ENCODE data around the gene ST6GALNAC3.
"Not testable (repeated sequence)": the region's sequence is repeated elsewhere in the genome, so short reads cannot be mapped to it uniquely, and the experiment has no call there.

Gene ST6GALNAC3

DNA sequence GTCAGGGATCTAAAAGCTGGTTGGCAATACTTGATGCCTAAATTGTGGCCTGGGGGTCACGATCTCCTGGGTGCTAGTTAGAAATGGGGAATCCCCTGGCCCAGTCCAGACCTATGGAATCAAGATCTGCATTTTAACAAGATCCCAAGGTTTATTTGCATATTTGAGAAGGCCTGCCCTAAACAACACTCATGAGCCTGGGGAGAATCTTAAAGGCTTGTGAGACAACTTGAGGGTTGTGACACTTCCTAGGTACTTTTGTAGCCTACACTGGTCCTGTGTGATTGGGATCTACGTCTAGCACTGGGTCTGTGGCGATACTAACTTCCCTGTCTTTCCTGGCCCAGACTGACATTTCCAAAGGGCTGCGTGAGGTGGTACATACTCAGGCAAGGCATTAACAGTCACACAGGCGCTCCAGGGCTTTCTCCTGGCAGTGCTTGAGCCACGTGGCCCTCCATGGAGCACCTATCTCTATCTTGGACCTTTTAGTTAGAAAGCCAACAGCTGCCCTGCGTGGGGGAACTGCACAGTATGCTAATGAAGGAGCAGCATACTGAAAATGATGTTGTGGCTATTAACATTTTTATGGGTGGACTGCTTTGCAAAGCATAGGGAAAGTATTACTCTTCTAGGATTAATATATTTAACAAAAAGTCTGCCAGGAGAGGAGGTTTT, 263.1 kb downstream of the ST6GALNAC3 start:
- no peak for TF ChIP-seq EZH2phosphoT487 (IDR thresholded peaks at IDR 0.05; ENCODE audit: borderline replicate concordance, low read length)
- TF ChIP-seq, protein P1, sequence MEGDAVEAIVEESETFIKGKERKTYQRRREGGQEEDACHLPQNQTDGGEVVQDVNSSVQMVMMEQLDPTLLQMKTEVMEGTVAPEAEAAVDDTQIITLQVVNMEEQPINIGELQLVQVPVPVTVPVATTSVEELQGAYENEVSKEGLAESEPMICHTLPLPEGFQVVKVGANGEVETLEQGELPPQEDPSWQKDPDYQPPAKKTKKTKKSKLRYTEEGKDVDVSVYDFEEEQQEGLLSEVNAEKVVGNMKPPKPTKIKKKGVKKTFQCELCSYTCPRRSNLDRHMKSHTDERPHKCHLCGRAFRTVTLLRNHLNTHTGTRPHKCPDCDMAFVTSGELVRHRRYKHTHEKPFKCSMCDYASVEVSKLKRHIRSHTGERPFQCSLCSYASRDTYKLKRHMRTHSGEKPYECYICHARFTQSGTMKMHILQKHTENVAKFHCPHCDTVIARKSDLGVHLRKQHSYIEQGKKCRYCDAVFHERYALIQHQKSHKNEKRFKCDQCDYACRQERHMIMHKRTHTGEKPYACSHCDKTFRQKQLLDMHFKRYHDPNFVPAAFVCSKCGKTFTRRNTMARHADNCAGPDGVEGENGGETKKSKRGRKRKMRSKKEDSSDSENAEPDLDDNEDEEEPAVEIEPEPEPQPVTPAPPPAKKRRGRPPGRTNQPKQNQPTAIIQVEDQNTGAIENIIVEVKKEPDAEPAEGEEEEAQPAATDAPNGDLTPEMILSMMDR (IDR thresholded peaks at IDR 0.05; ENCODE audit: low read depth, low read length, poor library complexity, severe bottlenecking): no peak
- Histone ChIP-seq H4K20me1 (ENCODE audit: control insufficient read depth, insufficient read depth, low read depth, low read length) (no peaks in the 10 kb centered on the region), H3K27ac (ENCODE audit: low read depth, low read length) (no peak overlapping the region), H3K79me2 (ENCODE audit: control insufficient read depth, low read length) (no peaks in the 10 kb centered on the region), H3K4me3 (ENCODE audit: low read length) (no peak overlapping the region), H3K4me2 (ENCODE audit: low read length) (no peak overlapping the region), H3K4me1 (ENCODE audit: control insufficient read depth, low read length) (no peaks in the 10 kb centered on the region), H3K9me3 (ENCODE audit: control insufficient read depth, insufficient read depth, low read length) (no peaks in the 10 kb centered on the region), H3F3A (ENCODE audit: control insufficient read depth, insufficient read depth) (no peaks in the 10 kb centered on the region), H3K9me2 (replicated peaks; ENCODE audit: control insufficient read depth, low read length) (no peaks in the 10 kb centered on the region), H3K27me3 (ENCODE audit: control insufficient read depth, low read length) (no peaks in the 10 kb centered on the region), H3K36me3 (ENCODE audit: control insufficient read depth, low read length) (no peaks in the 10 kb centered on the region)

DNA sequence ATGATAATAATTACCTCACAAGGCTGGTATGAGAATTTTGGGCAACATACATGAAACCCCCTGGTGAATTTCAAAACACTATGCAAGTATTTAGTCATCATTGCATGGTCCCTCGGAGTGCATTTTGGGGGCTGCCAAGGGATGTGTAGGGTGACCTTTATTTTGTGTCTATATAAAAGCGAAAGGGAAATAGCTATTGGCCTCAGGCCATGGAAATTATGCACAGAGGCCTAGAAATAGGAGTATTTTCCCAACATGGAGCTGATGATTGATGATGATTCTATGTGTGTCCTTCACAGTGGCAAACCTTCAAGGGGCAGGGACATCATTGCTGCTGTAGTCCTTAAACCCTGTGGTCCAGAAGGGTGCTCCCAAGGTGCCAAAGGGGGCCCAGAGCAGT, 265.5 kb downstream of the ST6GALNAC3 start:
- no peaks in the 10 kb centered on the region for H3K9me3 ChIP-seq (ENCODE audit: control insufficient read depth, insufficient read depth, low read length)
- H3K36me3 ChIP-seq (ENCODE audit: control insufficient read depth, low read length): no peaks in the 10 kb centered on the region
- H3K27ac ChIP-seq (ENCODE audit: low read depth, low read length): no peak overlapping the region
- no peak overlapping the region for H3K4me2 ChIP-seq (ENCODE audit: low read length)
- no peaks in the 10 kb centered on the region for H3K27me3 ChIP-seq (ENCODE audit: control insufficient read depth, low read length)
- TF ChIP-seq, protein P1 (IDR thresholded peaks at IDR 0.05; ENCODE audit: low read depth, low read length, poor library complexity, severe bottlenecking): no peak
- no peak for TF ChIP-seq EZH2phosphoT487 (IDR thresholded peaks at IDR 0.05; ENCODE audit: borderline replicate concordance, low read length)
- H4K20me1 ChIP-seq (ENCODE audit: control insufficient read depth, insufficient read depth, low read depth, low read length): no peaks in the 10 kb centered on the region
- no peaks in the 10 kb centered on the region for H3F3A ChIP-seq (ENCODE audit: control insufficient read depth, insufficient read depth)
- H3K4me3 ChIP-seq (ENCODE audit: low read length): no peak overlapping the region
- H3K79me2 ChIP-seq (ENCODE audit: control insufficient read depth, low read length): no peaks in the 10 kb centered on the region
- H3K9me2 ChIP-seq (replicated peaks; ENCODE audit: control insufficient read depth, low read length): no peaks in the 10 kb centered on the region
- H3K4me1 ChIP-seq (ENCODE audit: control insufficient read depth, low read length): no peaks in the 10 kb centered on the region

DNA sequence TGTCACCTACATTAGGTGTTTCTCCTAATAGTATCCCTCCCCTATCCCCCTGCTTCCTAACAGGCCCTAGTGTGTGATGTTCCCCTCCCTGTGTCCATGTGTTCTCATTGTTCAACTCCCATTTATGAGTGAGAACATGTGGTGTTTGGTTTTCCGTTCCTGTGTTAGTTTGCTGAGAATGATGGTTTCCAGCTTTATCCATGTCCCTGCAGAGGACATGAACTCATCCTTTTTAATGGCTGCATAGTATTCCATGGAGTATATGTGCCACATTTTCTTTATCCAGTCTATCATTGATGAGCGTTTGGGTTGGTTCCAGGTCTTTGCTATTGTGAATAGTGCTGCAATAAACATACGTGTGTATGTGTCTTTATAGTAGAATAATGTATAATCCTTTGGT, 267.3 kb downstream of the ST6GALNAC3 start:
- H3K79me2 ChIP-seq (ENCODE audit: control insufficient read depth, low read length); H3F3A ChIP-seq (ENCODE audit: control insufficient read depth, insufficient read depth); H3K27ac ChIP-seq (ENCODE audit: low read depth, low read length); H3K9me2 ChIP-seq (replicated peaks; ENCODE audit: control insufficient read depth, low read length); H4K20me1 ChIP-seq (ENCODE audit: control insufficient read depth, insufficient read depth, low read depth, low read length); H3K4me2 ChIP-seq (ENCODE audit: low read length); H3K27me3 ChIP-seq (ENCODE audit: control insufficient read depth, low read length); H3K36me3 ChIP-seq (ENCODE audit: control insufficient read depth, low read length); H3K9me3 ChIP-seq (ENCODE audit: control insufficient read depth, insufficient read depth, low read length); H3K4me3 ChIP-seq (ENCODE audit: low read length); H3K4me1 ChIP-seq (ENCODE audit: control insufficient read depth, low read length): not testable (repeated sequence)

DNA sequence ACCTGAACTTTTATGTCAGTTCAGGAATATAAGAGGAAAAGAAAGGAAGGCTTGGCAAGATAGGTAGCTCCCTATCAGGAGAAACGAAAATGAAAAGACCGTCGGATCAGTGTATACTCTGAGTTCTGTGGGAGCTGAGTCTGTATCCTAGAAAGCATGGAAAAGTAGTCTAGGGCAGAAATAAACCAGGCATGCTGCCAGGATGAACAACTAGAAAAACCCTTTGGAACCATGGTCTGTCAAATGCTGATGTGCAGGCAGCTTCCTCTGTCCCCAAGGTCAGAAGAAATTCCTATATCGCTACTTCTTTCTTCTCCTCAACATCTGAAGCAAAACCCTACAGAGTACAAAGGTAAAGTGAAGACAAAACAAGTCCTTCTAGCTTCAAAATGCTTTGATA, 268.8 kb downstream of the ST6GALNAC3 start:
- no peak overlapping the region for H3K27ac ChIP-seq (ENCODE audit: low read depth, low read length)
- no peaks in the 10 kb centered on the region for H3K9me3 ChIP-seq (ENCODE audit: control insufficient read depth, insufficient read depth, low read length)
- no peak for TF ChIP-seq EZH2phosphoT487 (IDR thresholded peaks at IDR 0.05; ENCODE audit: borderline replicate concordance, low read length)
- TF ChIP-seq, protein P1 (IDR thresholded peaks at IDR 0.05; ENCODE audit: low read depth, low read length, poor library complexity, severe bottlenecking): no peak
- H3K36me3 ChIP-seq (ENCODE audit: control insufficient read depth, low read length): no peaks in the 10 kb centered on the region
- H3K4me3 ChIP-seq (ENCODE audit: low read length): no peak overlapping the region
- no peaks in the 10 kb centered on the region for H3K4me1 ChIP-seq (ENCODE audit: control insufficient read depth, low read length)
- H3K9me2 ChIP-seq (replicated peaks; ENCODE audit: control insufficient read depth, low read length): no peaks in the 10 kb centered on the region
- no peaks in the 10 kb centered on the region for H3K27me3 ChIP-seq (ENCODE audit: control insufficient read depth, low read length)
- H3K79me2 ChIP-seq (ENCODE audit: control insufficient read depth, low read length): no peaks in the 10 kb centered on the region
- no peak overlapping the region for H3K4me2 ChIP-seq (ENCODE audit: low read length)
- H4K20me1 ChIP-seq (ENCODE audit: control insufficient read depth, insufficient read depth, low read depth, low read length): no peaks in the 10 kb centered on the region
- H3F3A ChIP-seq (ENCODE audit: control insufficient read depth, insufficient read depth): no peaks in the 10 kb centered on the region
